GM19328 (cell line): Measurements from ENCODE around the gene CHST3.
"Not testable (repeated sequence)": the region's sequence is repeated elsewhere in the genome, so short reads cannot be mapped to it uniquely, and the experiment has no call there.

Experiments used
- ATAC-seq: cut with Tn5 transposase; IDR thresholded peaks from one replicate; pipeline ENCODE4 v1.9.1; 2021; ENCODE audit warnings: mild to moderate bottlenecking, moderate library complexity; ENCODE audit not compliant: unreplicated experiment

The CHST3 gene

GRCh38 chr10:71972746-71973695, 8.8 kb downstream of the CHST3 start:
- no peak for ATAC-seq

- ATAC-seq, result no peak
These were observed 9.7 kb downstream of the CHST3 start for GRCh38 chr10:71973777-71974488.

GRCh38 chr10:71974489-71975021, 10.4 kb downstream of the CHST3 start:
- ATAC-seq, result no peak

GRCh38 chr10:71975087-71975870, 11.1 kb downstream of the CHST3 start:
- no peak for ATAC-seq

GRCh38 chr10:71975871-71976725, 11.9 kb downstream of the CHST3 start:
- ATAC-seq, result no peak

- ATAC-seq, result not testable (repeated sequence)
These were observed 13.4 kb downstream of the CHST3 start for GRCh38 chr10:71977614-71977903.

- no peak for ATAC-seq
These were observed 14.3 kb downstream of the CHST3 start for GRCh38 chr10:71978476-71978875.

GRCh38 chr10:71978988-71979691, 14.9 kb downstream of the CHST3 start:
- ATAC-seq, result no peak

- no peak for ATAC-seq
These were observed 15.5 kb downstream of the CHST3 start for GRCh38 chr10:71979692-71980062.

GRCh38 chr10:71980181-71981014, 16.2 kb downstream of the CHST3 start:
- no peak for ATAC-seq

GRCh38 chr10:71981015-71981875, 17.1 kb downstream of the CHST3 start:
- no peak for ATAC-seq

GRCh38 chr10:71981876-71982230, 17.7 kb downstream of the CHST3 start:
- ATAC-seq, result no peak

- no peak for ATAC-seq
These were observed 18.3 kb downstream of the CHST3 start for GRCh38 chr10:71982269-71983178.

GRCh38 chr10:71984126-71984808, 20.1 kb downstream of the CHST3 start:
- ATAC-seq, result no peak

GRCh38 chr10:71984809-71985388, 20.7 kb downstream of the CHST3 start:
- ATAC-seq, result no peak
